HEK293T (cell line): ENCODE measurements around the gene FGFRL1.

ENCODE experiments used
- ARNT ChIP-seq: fragments of 450-650 bp; IDR thresholded peaks from 2 replicates; pipeline ENCODE4 v1.6.1; 2017; ENCODE audit warnings: mild to moderate bottlenecking
- BHLHE40 ChIP-seq: fragments of 450-650 bp; IDR thresholded peaks from 2 replicates; pipeline ENCODE4 v1.6.1; 2016; ENCODE audit warnings: mild to moderate bottlenecking, moderate library complexity, borderline replicate concordance
- ELF4 ChIP-seq: fragments of 450-650 bp; IDR thresholded peaks from 2 replicates; pipeline ENCODE4 v1.6.1; 2017; ENCODE audit warnings: antibody characterized with exemption
- FOXA1 ChIP-seq: fragments of 450-650 bp; IDR thresholded peaks from 2 replicates; pipeline ENCODE4 v1.6.1; 2016; ENCODE audit warnings: mild to moderate bottlenecking
- FOXK2 ChIP-seq: fragments of 450-650 bp; IDR thresholded peaks from 2 replicates; pipeline ENCODE4 v1.6.1; 2016; ENCODE audit warnings: mild to moderate bottlenecking
- FOXM1 ChIP-seq: fragments of 450-650 bp; IDR thresholded peaks from 2 replicates; pipeline ENCODE4 v1.6.1; 2017; ENCODE audit warnings: mild to moderate bottlenecking, borderline replicate concordance
- HDGF ChIP-seq: fragments of 450-650 bp; IDR thresholded peaks from 2 replicates; pipeline ENCODE4 v1.6.1; 2017; ENCODE audit warnings: antibody characterized with exemption, borderline replicate concordance
- L3MBTL2 ChIP-seq: fragments of 450-650 bp; conservative IDR thresholded peaks from 2 replicates; pipeline ENCODE4 v1.6.1; 2016; ENCODE audit warnings: mild to moderate bottlenecking
- SP1 ChIP-seq: fragments of 450-650 bp; IDR thresholded peaks from 2 replicates; pipeline ENCODE4 v1.6.1; 2017
- TARDBP ChIP-seq: fragments of 450-650 bp; IDR thresholded peaks from 2 replicates; pipeline ENCODE4 v1.6.1; 2016

- no peak for TF ChIP-seq TARDBP
- TF ChIP-seq BHLHE40: no peak
- TF ChIP-seq SP1: no peak
- no peak for TF ChIP-seq FOXK2
- TF ChIP-seq ELF4: no peak
- no peak for TF ChIP-seq ARNT
- TF ChIP-seq FOXM1: no peak
- TF ChIP-seq FOXA1: no peak
- TF ChIP-seq L3MBTL2: no peak
- TF ChIP-seq HDGF: no peak
Measured at GRCh38 chr4:1009542-1010394, 1.7 kb upstream of the FGFRL1 start.
